Bone marrow (tissue), 2 donors: ENCODE measurements around the gene TMEM256.

ENCODE experiments used
- DNase-seq, 2 donors: peaks; one replicate each; lab custom pipeline; 2025; lab: John Stamatoyannopoulos, UW

The TMEM256 gene

GRCh38 chr17:7403977-7404736 is at the start of gene TMEM256:
Gene TMEM256, minus strand, starts transcription at chr17:7404097. Its CDS starts 13 bp downstream, at chr17:7404084.
- peak; percentile 96 to 99 for DNase-seq

GRCh38 chr17:7448461-7448860 is 44.6 kb upstream of the TMEM256 start:
- DNase-seq, result no peak

DNA sequence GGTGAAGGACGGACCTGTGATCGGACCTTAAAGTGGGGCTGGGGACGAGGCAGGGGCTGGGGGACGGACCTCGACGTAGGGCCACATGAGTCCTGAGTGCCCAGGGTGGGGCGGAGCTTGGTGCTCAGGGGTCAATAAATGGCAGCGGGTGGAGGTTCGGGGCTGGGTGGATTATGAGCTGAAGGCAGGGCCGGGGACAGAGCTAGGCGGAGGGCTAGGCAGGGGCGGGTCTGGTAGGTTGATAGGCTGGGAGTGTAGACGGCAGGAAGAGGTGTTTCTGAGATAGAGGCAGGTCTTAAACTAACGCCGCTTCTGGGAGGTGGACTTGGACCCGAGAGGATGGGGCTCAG is 41.7 kb upstream of the TMEM256 start:
- DNase-seq, result no peak

- peak in 1 of 2 donors; percentile 23 for DNase-seq
These were observed 41.1 kb upstream of the TMEM256 start, which contains the start of gene CHRNB1 for GRCh38 chr17:7444682-7445618. Gene CHRNB1, plus strand, starts transcription at chr17:7445061. Its CDS starts 67 bp downstream, at chr17:7445128.

DNA sequence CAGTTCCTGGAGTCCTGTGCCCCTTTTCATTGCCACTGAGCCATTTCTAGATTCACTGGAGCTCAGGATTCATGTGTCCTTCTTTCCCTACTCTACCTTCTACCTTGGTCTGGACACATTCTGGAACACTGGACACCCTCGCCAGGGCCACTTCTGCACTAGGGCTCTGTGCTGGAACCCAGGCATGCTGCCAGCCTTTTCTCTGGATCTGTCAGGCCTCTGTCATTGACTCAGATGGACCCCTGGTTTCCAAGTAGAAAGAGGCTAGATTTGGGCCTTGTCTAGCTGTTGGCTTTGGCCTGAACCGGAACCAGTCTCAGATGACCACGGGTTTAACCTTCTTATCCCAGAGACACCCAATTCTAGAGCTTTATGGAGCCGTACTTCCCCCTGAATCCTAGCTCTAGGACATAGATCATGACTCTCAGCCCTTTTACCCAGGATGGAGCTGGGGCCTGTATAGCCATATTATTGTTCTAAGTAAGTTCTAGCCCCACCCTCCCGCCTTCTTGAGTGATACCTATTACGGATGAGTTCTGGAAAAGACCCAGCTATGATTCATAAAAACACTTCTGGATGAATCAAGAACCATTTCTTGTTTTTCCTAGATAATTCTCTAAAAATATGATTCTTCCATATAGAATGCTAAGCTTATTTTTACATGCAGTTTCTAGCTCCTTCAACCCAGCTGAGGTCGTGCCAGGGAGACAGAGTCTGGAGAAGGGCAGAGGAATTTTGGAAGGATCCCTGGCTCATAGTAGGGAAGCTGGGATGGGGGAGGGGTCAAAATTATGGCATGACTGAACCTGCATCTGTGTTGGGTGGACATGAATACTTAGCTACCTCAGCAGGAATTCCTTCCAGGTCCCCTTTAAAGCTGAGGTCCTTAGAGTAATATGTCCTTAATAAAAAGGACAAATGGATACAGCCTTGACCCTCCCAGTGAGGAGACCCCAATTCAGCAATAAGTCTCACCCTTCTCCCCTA is 39.9 kb upstream of the TMEM256 start:
- DNase-seq, result no peak

- DNase-seq, result no peak
These were observed 38.2 kb upstream of the TMEM256 start for GRCh38 chr17:7442142-7442541.

DNA sequence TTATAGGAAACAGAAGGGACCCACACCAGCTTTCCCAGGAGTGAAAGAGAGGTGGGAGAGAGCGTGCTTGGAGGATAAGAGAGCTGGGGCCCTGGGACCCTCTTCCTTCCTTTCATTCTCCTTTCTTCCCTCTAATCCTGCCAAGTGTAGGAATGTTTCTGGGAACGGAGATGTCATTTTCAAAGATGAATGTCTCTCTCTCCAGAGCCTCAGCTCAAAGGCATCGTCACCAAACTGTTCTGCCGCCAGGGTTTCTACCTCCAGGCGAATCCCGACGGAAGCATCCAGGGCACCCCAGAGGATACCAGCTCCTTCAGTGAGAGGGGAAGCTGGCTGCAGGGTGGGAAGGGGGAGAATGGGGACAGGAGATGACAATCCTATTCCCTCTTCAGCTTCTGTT is 37.4 kb upstream of the TMEM256 start:
- DNase-seq, result no peak

DNA sequence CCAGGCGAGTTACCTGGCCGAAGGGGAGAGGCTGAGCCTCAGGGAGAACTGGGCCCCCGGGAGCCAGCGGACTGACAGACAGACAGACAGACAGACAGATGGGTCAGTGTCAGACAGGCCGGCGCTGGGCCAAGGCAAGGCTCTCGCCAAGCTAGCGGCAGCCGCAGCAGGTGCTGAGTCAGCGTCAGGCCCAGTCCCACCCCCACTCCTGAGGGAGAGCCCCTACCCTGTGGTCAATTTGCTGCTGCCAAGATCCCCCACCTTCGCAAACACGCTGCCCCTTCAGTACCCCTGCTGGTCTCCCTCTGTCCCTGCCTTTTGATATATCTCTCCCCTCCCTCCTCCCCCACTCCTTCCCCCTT is 36.9 kb upstream of the TMEM256 start:
- DNase-seq, result peak in 1 of 2 donors; percentile 47

- no peak for DNase-seq
These were observed 36.4 kb upstream of the TMEM256 start for GRCh38 chr17:7440113-7440833.

DNA sequence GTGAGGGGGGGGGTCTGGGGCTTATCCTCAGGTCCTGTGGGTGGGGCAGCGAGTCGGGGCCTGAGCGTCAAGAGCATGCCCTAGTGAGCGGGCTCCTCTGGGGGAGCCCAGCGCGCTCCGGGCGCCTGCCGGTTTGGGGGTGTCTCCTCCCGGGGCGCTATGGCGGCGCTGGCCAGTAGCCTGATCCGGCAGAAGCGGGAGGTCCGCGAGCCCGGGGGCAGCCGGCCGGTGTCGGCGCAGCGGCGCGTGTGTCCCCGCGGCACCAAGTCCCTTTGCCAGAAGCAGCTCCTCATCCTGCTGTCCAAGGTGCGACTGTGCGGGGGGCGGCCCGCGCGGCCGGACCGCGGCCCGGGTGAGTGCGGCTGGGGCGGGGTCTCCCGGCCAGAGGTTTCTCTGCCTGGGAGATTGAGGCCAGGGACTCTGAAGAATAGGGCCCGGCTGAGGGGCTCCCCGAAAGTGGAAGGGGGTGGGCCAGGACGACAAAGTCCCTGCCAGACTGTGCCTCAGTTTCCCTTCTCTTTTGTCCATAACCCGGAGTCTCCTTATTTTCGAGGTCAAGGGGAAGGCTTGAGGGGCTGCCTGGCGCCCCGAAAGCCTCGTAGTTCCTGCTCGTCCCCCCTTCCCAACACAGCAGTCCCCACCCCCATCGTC is 35.7 kb upstream of the TMEM256 start, which contains the start of gene FGF11:
TSS of gene FGF11 (plus strand) at position 51 of the 651 bp plus-strand sequence. CDS start at position 160, 109 bp downstream.
- no peak for DNase-seq

- DNase-seq, result no peak
These were observed 35.0 kb upstream of the TMEM256 start for GRCh38 chr17:7438656-7439460.

- peak in 1 of 2 donors; percentile 48 for DNase-seq
These were observed 34.2 kb upstream of the TMEM256 start for GRCh38 chr17:7437950-7438614.

GRCh38 chr17:7437369-7437863 is 33.5 kb upstream of the TMEM256 start:
- no peak for DNase-seq

DNA sequence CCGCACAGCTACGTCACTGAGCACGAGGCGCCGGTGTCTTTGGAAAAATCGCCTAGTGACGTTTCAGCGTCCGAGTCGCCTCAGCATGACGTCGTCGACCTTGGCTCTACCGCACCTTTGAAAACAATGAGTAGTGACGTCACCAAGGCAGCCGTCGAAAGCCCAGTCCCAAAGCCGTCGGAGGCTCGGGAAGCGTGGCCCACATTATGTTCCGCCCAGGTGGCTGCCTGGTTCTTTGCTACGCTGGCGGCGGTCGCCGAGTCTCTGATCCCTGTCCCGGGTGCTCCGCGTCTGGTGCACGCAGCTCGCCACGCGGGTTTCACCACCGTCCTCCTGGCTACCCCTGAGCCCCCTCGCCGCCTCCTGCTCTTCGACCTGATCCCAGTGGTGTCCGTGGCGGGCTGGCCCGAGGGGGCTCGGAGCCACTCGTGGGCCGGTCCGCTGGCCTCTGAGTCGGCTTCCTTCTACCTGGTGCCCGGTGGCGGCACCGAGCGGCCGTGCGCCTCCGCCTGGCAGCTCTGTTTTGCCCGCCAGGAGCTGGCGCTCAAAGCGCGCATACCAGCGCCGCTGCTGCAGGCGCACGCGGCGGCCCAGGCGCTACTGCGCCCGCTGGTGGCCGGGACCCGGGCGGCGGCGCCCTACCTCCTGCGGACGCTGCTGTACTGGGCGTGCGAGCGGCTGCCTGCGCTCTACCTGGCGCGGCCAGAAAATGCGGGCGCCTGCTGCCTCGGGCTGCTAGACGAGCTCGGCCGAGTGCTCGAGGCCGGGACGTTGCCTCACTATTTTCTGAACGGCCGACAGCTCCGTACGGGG is 32.9 kb upstream of the TMEM256 start:
- DNase-seq, result peak; percentile 18 to 19

DNA sequence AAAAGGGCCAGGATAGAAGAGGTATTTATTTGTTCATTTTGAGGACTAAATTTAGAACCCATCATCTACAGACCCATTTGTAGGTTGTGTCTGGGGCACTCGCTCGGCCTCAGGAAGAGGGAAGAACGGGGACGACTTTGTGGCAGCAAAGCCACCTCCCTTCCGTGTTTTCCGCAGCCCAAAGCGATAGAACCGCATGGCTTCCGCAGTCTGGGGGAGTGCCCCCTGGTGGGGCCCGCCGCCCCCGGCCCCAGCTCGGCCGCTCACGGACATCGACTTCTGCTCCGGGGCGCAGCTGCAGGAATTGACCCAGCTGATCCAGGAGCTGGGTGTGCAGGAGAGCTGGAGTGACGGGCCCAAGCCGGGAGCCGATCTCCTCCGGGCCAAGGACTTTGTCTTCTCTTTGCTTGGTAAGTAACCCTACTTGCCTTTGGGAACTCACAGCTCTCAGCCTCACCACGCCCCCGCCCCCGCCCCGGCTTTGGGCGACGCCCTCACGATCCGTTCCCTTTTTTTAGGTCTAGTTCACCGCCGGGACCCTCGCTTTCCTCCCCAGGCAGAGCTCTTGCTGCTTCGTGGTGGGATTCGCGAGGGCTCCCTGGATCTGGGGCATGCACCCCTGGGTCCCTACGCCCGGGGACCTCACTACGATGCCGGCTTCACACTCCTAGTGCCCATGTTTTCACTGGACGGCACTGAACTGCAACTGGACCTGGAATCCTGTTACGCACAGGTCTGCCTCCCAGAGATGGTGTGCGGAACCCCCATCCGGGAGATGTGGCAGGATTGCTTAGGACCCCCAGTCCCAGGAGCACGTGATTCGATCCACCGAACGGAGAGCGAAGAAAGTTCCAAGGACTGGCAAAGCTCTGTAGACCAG is 32.0 kb upstream of the TMEM256 start:
- DNase-seq, result peak; percentile 31 to 57

DNA sequence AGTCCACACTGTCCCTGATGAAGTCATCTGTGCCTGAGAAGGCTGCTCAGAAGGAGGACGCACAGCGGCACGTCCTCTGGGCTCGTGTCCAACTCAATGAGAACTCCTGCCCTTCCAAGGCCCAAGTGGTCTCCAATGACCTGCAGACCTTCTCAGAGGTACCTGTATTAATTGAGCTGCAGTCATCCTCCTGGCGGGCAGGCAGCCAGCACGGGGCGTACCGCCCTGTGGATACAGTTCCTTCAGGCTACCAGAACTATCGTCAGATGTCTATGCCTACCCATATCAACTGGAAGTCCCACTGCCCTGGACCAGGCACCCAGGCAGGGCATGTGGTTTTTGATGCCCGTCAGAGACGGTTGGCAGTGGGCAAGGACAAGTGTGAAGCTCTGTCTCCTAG is 28.4 kb upstream of the TMEM256 start:
- no peak for DNase-seq

DNA sequence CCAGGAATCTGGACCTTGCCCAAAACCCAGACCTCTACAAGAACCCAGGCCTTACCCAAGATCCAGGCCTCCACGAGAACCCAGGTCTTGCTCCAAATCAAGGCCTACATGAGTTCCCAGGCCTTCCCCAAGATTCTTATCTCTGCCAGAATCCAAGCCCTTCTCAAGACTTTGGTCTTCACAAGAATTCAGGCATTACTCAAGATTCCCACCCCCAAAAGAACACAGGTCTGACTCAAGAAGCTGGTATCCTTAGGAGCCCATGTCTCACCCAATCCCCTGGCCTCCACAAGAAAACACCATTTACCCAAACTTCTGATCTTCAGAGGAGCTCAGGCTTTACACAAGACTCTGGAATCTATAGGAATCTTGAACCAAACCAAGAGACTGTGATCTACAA is 27.3 kb upstream of the TMEM256 start:
- no peak for DNase-seq
